ENCODE results near the gene FSIP1. TPM values are rescaled to one million over a fixed set of nuclear protein-coding genes. Genes with fewer than 3 reads are reported as not detected.
"Not testable (repeated sequence)": the region's sequence is repeated elsewhere in the genome, so short reads cannot be mapped to it uniquely, and the experiment has no call there.

FSIP1 gene
- polyA plus RNA-seq, 3 donors: 0.10 to 0.48 (median 0.21) TPM

- Histone ChIP-seq H3K36me3 (replicated peaks in 1 of 2; ENCODE audit: control insufficient read depth in 1 of 2, insufficient read depth in 2 of 2, low read length in 2 of 2) (no peaks in the 10 kb centered on the region), H3K27me3 (ENCODE audit: control insufficient read depth in 2 of 2, insufficient read depth in 2 of 2, low read length in 2 of 2) (no peaks in the 10 kb centered on the region), H3K27ac (ENCODE audit: low read depth in 1 of 2, low read length in 2 of 2) (no peak overlapping the region), H3K4me1 (ENCODE audit: control insufficient read depth in 1 of 2, insufficient read depth in 2 of 2, low read length in 2 of 2) (no peaks in the 10 kb centered on the region), H3K9me3 (replicated peaks in 1 of 2; ENCODE audit: control insufficient read depth in 1 of 2, insufficient read depth in 1 of 2, low read length in 2 of 2) (no peaks in the 10 kb centered on the region), H3K9ac (ENCODE audit: insufficient read depth, low read length, poor library complexity, severe bottlenecking) (no peak overlapping the region), H4K20me1 (ENCODE audit: insufficient read depth, low read length) (no peaks in the 10 kb centered on the region), H2AFZ (ENCODE audit: insufficient read depth, low read depth, low read length, poor library complexity, severe bottlenecking) (no peak overlapping the region), H3K79me2 (ENCODE audit: insufficient read depth, low read length) (no peaks in the 10 kb centered on the region), H3K4me2 (replicated peaks; ENCODE audit: extremely low read depth, low read length, poor library complexity, severe bottlenecking) (no peak overlapping the region), H3K4me3 (replicated peaks in 1 of 3; ENCODE audit: low read depth in 2 of 3, low read length in 3 of 3) (no peak overlapping the region)
- peaks cover 0 to 6% (median 0%) of the 10 kb centered on the region in 3 donors for H3K27me3 Mint-ChIP-seq (ENCODE audit: low read depth in 3 of 3)
- peaks cover 0 to 3% (median 0%) of the 10 kb centered on the region in 7 donors for H3K9me3 Mint-ChIP-seq
- H3K4me1 Mint-ChIP-seq: no peaks in the 10 kb centered on the region
- no peaks in the 10 kb centered on the region for H3K36me3 Mint-ChIP-seq
- intact Hi-C loops (cut with micrococcal nuclease): no loop called here
- no peak overlapping the region for H3K27ac Mint-ChIP-seq
- H3K4me3 Mint-ChIP-seq: no peak overlapping the region
- TF ChIP-seq CTCF (IDR thresholded peaks at IDR 0.05): no peak
- DNase-seq: no peak
- WGBS (ENCODE audit: insufficient coverage): no CpG with 5 or more reads among the region's 1 CpG
These were observed 31.8 kb upstream of the FSIP1 start for GRCh38 chr15:39814489-39814888.

- 100% methylated on average over 2 of the region's 3 CpGs for WGBS (ENCODE audit: insufficient coverage)
- H3K27me3 Mint-ChIP-seq (ENCODE audit: low read depth in 3 of 3); H3K9me3 ChIP-seq (replicated peaks in 1 of 2; ENCODE audit: control insufficient read depth in 1 of 2, insufficient read depth in 1 of 2, low read length in 2 of 2): not testable (repeated sequence)
These were observed 30.0 kb upstream of the FSIP1 start for GRCh38 chr15:39812651-39813050.

More at GRCh38 chr15:39812651-39813050, 30.0 kb upstream of the FSIP1 start:
- H3K27ac ChIP-seq (ENCODE audit: low read depth in 1 of 2, low read length in 2 of 2); H3K4me1 Mint-ChIP-seq; H3K79me2 ChIP-seq (ENCODE audit: insufficient read depth, low read length); H3K9ac ChIP-seq (ENCODE audit: insufficient read depth, low read length, poor library complexity, severe bottlenecking); H2AFZ ChIP-seq (ENCODE audit: insufficient read depth, low read depth, low read length, poor library complexity, severe bottlenecking); H3K4me1 ChIP-seq (ENCODE audit: control insufficient read depth in 1 of 2, insufficient read depth in 2 of 2, low read length in 2 of 2); H3K4me3 ChIP-seq (replicated peaks in 1 of 3; ENCODE audit: low read depth in 2 of 3, low read length in 3 of 3); H3K4me3 Mint-ChIP-seq; H3K36me3 Mint-ChIP-seq; DNase-seq; H4K20me1 ChIP-seq (ENCODE audit: insufficient read depth, low read length); H3K36me3 ChIP-seq (replicated peaks in 1 of 2; ENCODE audit: control insufficient read depth in 1 of 2, insufficient read depth in 2 of 2, low read length in 2 of 2); intact Hi-C loops (cut with micrococcal nuclease); H3K9me3 Mint-ChIP-seq; H3K4me2 ChIP-seq (replicated peaks; ENCODE audit: extremely low read depth, low read length, poor library complexity, severe bottlenecking); H3K27me3 ChIP-seq (ENCODE audit: control insufficient read depth in 2 of 2, insufficient read depth in 2 of 2, low read length in 2 of 2); H3K27ac Mint-ChIP-seq: not testable (repeated sequence)

Data from CD14-positive monocyte (primary cell).